Testis (tissue), 2 donors: ENCODE results near the gene SHISA6.

ENCODE experiments used
- CTCF ChIP-seq, 3 experiments: fragments of 450-650 bp in 2 of 3; fragments of 200-600 bp in 1 of 3; sonication (generic) in 1 of 3; IDR thresholded peaks; one replicate each; pipeline ENCODE4 v1.5.1; 2016 to 2019; ENCODE audit warnings: antibody characterized with exemption in 3 of 3, mild to moderate bottlenecking in 2 of 3, moderate library complexity in 1 of 3
- POLR2A ChIP-seq: fragments of 450-650 bp; IDR thresholded peaks from one replicate; pipeline ENCODE4 v1.6.1; 2017; ENCODE audit warnings: antibody characterized with exemption, mild to moderate bottlenecking, moderate library complexity

GRCh38 chr17:11406716-11407115, 165.7 kb downstream of the SHISA6 start:
- no peak for TF ChIP-seq POLR2A
- TF ChIP-seq CTCF (IDR thresholded peaks at IDR 0.05) = no peak
